ENCODE data around the gene PIEZO2.
"Not testable (repeated sequence)": the region's sequence is repeated elsewhere in the genome, so short reads cannot be mapped to it uniquely, and the experiment has no call there.

PIEZO2 gene

DNA sequence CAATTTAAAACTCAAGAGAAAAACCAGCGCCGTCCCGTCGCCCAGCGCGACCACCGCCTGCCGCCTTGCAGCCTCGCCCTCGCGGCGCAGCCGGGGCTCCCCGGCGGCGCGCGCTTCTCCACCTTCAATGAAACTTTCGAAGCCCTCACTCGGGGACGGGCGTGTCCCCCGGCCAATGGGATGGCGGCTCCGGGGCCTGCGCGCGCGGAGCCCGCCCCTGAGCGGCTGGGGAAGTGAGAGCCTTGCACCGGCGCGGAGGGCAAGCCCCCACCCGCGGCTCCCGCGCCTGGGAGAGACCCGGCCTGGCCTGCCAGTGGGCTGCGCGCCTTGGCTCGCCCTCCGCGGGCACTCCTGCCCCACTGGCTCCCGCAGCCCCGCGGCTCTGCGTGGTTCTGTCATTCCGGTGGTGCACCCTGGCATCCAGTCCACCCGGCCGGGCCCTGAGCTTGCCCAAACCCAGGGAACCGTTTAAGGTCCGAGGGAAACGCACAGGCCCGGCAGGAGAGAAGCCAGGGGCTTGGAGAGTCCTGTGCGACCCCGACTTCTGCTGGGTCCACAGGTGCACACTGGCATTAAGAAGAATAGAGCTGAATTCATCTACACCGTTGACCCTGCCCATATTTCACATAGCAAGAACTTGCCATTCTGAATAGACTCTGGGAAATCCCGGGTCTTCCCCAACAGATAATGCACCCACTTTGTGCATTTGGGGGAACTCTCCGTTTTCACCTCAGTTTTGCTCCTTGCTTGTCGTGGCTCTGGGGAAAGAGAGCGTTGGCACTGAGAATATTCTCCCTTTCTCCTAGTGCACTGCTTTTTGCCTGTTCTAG is at the start of gene PIEZO2:
Gene PIEZO2, minus strand, starts transcription at position 129 of the 830 bp plus-strand sequence. CDS start 981 bp downstream, outside the sequence.
- peak in 1 of 2 experiments; percentile 6 for DNase-seq

DNA sequence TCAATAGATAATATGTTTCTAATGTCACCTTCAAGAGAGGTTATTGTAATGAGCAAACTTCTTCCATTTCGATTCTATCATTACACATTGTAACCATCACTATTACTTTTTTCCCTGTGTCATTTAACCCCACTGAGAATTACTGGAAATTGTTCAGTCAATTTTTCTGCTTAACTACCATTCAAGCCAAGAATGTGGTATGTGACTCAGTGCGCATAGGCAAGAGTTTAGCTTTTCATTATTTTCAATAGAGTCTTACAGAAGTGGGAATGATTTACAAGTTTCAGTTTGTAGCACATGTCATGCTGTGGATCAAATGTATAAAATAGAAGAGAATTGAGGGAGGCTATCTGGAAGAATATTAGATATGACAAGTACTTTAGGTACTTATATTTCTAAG is 34.3 kb upstream of the PIEZO2 start:
- no peak for DNase-seq

DNA sequence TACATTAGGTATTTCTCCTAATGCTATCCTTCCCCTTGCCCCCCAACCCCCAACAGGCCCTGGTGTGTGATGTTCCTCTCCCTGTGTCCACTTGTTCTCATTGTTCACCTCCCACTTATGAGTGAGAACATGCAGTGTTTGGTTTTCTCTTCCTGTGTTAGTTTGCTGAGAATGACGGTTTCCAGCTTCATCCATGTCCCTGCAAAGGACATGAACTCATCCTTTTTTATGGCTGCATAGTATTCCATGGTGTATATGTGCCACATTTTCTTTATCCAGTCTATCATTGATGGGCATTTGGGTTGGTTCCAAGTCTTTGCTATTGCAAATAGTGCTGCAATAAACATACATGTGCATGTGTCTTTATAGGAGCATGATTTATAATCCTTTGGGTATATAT is 32.3 kb upstream of the PIEZO2 start:
- not testable (repeated sequence) for DNase-seq

DNA sequence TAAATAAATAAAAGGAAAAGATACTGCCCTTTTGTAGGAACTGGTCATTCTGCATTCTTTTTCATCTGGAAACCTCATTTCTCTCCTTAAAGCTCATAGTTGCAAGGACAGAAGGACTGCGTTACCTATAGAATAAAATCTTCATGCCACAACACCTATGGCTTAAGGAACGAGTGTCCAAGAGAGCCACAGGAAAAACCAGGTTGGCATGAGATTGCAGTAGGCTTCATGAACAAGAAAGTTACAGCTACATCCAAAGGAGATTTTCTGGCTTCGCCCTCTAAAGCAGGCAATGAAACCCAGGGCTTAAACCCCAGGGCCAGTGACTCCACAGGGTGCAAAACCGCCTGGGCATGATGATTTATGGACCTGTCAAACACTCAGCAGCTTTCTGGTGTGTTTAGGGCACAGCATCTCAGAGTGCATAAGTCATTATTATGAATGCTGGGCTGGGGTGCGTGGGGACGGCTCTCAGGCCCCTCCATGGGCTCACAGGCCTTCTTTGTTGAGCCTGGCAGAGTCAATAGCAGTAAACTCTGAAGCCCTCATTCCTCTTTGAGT is 30.7 kb upstream of the PIEZO2 start:
- no peak for DNase-seq

DNA sequence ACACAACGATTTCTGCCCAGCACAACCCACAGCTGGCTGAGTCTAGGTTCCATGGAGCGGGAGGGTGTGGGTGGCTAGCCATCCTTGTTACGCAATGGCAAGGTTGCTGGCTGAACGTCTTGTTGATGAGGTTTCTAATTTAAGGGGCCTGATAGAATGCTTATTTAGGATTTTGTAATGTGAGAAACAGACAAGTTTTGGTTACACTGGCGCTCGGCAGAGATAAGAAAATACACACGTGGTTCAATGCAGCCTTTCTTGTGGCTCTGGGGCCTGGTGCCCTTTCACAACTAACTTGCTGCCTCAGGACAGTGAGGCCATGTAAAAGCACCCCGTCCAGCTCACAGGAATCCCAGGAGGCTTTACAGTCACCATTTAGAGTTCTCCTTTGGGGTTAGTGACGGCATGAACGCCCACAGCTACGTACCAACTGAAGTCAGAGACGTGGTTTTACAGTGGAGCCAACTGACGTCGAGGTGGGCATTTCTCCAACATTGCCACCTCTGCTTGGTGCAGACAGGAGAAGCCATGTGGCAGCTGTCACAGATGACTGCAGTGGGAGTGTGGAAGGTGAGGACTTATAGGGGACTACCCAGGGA is 29.7 kb upstream of the PIEZO2 start:
- DNase-seq = no peak

DNA sequence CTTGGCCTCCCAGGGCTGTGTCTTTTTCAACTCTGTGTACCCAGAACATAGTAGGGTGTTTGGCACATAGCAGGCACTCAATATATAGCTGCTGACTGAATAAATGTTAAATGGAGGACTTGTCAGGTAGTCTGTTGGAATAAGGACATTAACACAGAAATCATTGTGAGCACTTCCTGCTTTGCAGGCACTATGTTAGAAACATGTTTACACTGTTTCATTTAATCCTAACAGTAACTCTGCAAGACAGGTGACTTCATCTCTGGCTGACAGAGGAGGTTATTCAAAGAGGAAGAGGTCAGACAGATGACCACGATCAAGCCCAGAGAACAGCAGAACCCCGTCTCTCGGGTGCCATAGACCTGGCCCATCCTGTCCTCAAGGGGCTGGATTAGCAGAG is 28.0 kb upstream of the PIEZO2 start:
- DNase-seq = no peak

DNA sequence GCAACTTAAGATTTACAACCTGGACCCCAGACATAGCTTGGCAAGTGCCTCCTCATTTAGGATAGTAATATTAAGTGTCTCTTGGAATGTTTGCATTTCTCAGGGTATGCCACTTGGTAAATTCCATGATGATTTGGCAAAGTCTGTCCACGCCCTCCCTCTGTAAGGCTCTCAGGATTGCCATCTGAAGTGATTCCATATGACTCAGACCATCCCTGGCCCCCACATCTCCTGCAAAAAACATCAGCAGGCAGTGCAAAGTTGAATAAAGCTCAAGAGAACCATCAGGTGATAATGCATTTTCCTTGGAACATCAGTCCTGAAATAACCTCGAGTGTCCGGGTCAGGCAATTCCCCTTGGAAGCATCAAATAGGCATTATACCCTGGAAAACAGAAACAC is 27.1 kb upstream of the PIEZO2 start:
- no peak for DNase-seq

DNA sequence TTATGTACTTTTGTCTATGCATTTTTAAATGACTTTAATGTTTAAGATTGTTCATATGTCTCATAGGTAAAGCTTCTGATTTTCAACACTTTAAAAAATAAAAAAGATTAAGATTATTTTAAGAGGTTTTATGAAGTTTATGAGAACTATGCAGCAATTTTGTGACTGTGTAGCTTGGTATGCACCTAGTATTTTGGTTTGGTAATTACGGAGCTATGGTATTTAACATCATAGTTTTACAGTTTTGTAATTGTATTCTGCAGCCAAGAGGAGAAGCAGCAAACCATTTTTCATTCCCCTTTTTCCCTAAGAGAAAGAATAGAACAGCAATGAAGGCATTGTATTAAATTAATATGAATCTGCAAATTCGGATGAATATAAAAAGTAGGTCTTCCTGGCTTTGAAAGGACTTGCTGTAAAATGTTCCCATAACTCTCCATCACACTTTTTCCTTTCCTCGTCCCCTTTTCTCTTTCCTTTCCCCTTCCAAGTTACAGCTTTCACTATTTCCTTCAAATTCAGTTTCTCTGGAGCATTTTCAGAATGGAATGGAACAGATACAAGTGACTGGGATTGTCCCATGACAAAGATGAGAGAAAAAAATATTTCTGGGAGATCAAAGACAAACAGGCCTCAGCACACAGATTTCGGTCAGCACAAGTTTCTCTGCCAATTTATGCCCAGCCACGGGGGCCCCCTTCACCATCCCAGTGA is 26.1 kb upstream of the PIEZO2 start:
- no peak for DNase-seq

DNA sequence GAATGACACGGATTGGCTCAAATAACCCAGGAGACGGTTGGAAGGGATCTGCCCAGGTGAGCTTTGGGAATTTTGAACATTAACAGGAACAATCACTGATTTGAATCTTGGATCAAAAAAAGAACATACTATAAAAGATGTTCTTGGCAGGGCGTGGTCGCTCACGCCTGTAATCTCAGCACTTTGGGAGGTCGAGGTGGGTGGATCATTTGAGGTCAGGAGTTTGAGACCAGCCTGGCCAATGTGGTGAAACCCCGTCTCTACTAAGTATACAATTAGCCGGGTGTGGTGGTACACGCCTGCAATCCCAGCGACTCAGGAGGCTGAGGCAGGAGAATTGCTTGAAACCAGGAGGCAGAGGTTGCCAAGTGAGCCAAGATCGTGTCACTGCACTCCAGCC is 24.8 kb upstream of the PIEZO2 start:
- not testable (repeated sequence) for DNase-seq

DNA sequence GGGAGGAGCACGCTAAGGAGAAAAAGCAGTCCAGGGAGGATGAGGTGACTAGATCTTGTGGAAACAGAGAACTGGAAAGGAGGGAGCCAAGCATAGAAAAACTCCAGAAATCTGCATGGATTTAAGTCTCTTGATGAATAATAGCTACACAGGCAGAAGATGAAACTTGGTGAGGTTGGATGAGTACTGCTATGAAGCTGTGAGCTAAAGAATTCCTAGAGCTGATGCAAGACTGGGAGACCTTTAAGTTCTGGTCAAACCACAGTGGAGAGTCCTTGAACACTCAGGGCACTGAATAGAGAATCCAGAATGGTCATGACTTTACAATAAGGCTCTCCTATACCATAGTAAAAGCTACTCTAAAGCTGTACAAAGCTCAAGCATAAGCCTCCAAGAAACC is 18.4 kb upstream of the PIEZO2 start:
- DNase-seq = no peak

DNA sequence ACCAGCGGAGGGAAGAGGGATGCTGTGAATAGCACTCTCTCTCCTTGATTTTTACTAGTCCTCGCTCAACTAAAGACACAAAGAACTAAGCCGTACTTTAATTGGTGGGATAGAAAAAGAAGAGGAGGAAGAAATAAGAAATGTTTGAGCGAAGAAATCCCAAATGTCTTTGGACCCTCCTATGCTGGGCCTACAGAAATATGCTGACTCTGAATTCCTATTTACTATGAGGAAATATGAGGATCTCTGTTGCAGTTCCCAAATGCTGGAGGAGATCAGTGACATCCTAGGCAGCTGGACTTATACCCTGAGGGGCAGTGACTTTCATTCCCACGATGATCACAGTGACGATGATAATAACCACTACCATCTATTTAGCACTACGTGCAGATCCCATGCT is 16.6 kb upstream of the PIEZO2 start:
- no peak for DNase-seq

DNA sequence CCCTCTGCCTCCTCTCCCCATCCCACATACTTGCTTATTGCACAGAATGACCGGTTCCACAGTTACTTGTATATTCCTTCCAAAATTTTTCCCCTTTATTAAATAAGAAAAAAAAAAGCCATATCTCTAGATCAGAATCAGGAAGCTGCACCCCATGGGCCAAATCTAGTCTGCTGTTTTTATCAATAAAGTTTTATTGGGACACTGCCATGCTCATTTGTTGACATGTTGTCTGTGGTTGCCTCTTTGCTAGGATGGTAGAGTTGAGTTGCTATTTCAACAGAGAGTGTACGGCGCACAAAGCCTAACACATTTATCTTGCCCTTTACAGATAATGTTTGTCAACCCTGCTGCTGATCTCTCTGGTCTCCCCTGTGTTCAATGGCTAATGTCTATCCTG is 15.8 kb upstream of the PIEZO2 start:
- no peak for DNase-seq

DNA sequence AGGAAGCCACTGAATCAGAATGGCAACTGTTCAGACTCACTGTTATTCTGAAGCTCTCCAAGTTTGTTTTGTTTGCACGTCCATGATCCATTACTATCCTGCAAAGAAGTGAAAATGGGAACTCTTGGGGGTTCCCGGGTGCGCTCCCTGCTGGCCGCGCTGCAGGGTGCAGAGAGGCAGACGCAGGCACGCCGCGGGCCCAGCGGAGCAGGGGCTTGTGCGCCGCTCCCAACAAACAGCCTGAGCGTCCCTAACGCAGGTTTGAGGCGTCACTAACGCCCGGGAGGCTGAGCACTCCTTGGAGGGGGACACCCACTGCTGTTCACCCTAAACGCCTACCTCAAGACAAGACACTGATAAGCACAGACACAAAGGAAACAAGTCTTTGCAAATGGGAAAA is 14.3 kb upstream of the PIEZO2 start:
- DNase-seq = no peak

DNA sequence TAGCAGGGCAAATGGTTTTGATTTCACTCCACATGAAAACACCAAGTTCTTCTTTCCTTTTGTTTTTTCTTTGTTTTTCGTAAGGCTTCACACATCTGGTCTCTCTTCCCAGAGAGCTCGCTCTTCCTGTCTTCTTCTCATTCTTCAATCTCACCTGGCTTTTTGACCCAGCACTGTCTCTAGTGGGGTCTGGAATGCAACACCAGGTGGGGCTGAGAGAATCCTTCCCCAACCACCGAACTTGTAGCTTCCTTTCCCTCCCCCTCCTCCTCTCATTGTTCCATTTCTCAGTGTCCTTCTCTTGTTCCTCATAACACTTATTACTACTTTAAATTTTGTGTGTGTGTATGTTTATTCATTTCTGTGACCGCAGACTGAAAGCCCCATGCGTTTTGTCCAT is 13.5 kb upstream of the PIEZO2 start:
- no peak for DNase-seq

DNA sequence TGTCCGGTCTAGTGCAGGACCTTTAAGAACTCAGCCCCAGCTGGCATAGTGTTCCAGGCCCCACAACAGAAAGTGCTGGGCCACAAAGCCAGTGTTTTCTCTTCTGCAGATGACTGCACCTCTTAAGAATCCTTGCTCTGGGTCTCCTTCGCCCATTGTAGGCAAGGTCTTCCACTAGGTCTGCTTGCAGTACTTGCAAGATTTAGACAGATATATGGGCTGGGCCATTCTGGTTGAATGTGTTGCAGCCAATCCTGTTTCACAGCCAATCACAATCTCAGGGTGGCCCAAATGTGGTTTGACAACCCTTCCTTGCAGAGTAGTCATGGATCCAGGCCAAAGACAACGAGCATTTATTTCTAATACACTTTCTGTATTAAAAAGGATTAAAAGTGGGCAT is 13.1 kb upstream of the PIEZO2 start:
- DNase-seq = no peak

DNA sequence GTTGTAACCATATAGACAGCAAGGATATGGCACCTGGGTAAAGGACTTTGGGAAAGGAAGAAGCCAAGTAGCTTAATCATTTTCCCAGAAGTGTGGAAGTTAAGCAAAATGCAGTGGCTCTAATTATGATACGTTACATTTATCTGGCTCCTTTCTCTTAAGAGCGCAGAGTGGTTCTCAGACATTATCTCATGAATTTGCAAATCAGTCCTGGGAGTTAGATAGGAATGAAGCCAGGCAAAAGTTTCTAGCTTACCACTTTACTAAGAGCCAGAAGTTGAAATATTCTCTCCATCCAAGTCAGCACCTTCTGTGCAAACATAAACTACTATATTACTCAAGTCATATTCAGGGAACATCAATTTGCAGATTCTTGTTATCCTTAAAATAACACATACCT is 10.9 kb upstream of the PIEZO2 start:
- no peak for DNase-seq

DNA sequence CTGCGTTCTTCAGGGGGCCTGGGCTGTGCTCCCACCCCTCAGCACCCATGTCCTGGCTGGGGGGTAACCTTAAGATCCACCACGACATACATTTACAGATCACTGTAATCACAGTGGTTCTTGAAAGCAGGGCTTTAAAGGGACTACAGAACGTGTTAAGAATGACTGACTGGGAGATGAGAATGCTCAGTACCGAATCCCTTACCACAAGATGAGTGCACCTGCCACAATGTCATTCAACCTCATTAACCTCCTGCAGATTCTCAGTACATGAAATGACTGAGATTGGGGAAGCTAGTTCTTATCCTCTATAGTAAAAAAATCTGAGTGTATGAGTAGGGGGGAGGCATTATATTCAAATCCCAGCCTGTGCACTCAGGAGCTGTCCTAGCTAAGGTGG is 10.5 kb upstream of the PIEZO2 start:
- DNase-seq = no peak

DNA sequence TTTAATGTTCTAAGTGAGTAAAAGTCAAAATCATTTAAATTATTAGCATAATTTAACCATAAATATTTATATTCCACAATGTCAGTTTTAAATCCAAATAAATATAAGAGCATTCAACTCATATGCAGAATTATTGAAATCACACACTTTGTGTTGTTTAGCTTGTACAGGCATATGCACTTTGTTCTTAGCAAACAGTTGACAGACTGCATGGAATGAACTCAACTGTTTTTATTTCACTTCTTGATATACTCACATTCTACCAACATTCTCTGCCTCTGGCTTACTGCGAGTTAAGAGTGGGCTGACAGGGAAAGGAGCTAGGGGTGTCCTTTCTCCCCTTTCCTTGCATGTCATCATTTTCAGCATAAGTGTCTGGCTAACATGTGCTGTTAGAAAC is 7.6 kb upstream of the PIEZO2 start:
- no peak for DNase-seq

DNA sequence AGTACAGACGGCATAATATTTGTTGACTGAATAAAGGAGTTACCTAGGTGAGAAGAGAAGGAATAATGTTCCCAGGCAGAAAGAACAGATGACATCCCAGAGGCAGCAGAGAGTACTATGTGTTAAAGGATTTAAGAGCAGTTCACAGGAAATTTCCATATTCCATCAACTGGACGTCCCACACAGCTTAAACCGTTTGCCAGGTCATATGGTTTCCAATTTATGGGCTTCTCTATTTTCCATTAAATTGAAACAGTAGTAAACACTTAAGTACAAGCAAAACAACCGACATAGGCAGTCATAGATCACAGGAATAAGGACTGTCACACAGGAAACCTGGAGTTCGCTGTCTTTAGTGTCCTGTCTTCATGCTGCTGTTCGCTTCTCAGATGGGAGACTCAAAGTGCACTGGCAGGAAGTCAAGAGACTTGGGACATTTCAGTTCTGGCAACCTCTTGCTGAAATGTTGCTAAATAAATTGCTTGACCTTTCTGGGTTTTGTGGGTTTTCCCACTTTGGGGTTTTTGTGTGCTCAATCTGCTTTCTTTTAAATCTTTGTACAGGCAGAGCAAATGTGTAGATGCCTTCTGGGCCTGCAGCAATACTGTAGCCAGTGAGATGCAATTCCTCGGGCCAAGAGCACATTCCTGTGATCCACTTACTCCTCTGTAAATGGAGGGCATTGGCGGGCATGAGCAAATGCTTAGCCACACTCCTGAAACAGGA is 5.8 kb upstream of the PIEZO2 start:
- no peak for DNase-seq

DNA sequence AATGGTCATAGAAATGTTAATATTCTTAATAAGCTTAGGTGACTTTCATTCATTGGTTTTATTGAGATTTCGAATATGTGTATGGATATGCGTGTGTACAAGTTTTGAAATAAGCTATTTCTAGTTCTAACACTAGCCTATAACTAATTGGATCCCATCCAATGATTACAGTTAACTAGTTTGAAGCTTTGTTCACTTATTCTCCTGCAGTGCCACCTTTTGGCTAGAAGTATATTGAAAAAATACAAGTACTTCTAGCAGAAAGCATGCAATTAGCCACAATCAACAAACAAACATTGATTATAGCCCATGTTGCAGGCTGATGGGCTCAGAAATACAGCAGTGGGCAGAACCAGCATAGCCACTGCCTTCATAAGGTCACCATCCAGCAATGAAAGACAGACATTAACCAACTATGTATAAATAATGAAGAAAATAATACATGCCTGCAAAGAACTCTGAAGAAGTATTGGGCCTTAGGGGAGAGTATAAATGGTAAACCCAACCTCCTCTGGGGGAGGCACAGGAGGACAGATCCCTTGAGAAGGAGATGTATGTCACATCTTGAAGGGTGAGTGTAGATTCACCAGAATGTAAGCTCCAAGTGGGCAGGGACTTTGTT is 5.1 kb upstream of the PIEZO2 start:
- DNase-seq = peak in 1 of 2 experiments; percentile 1

DNA sequence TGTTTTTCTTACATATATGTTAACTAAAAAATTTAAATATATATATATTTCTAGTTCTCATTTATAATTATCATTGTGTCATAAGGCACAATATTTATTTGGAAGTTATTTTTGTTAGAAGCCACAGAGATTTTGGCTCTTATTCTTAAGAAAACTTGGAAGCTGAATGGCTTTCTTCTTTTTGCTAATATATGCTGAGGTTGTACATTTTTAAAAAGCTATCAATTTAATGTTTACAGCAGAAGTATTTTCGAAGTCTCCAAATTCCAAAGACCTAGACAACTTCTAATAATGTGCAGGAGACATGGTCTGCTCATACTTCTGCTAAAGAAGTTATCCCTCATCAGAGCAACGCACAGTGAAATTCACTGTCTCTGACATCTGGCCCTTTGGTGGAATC is 3.7 kb upstream of the PIEZO2 start:
- DNase-seq = no peak

DNA sequence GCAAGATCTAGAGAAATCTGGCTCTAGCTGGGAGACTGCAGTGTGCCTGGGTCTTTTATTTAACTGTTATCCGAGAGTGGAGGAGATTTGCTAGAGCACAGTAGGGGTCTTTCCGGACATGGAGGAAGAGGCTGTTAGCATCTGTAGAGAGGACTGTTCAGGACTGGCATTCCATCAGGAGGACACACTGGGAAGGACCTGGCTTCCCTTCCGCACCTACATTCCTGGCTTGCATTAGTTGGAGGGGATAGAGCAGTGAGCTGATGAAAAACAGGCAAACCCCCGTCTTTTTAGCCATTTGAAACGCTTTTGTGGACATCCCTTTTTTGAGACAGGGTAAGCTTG is 874 bp upstream of the PIEZO2 start:
- DNase-seq = no peak

Measured in NCI-H187 (cell line).